Liver (tissue), 3 donors: ENCODE measurements around the gene ACIN1.

ENCODE experiments used
- FOXA1 ChIP-seq: IDR thresholded peaks from 2 replicates; pipeline ENCODE4 v1.6.1; 2016; ENCODE audit warnings: antibody characterized with exemption
- GABPA ChIP-seq, 2 donors: IDR thresholded peaks in 1 of 2; conservative IDR thresholded peaks in 1 of 2; 2 replicates each; pipeline ENCODE4 v1.6.1; 2016; ENCODE audit warnings: antibody characterized with exemption in 2 of 2, mild to moderate bottlenecking in 1 of 2, moderate library complexity in 1 of 2
- JUND ChIP-seq, 2 donors: IDR thresholded peaks; 2 replicates each; pipeline ENCODE4 v1.6.1; 2016; ENCODE audit warnings: antibody characterized with exemption in 2 of 2
- RAD21 ChIP-seq, 2 donors: IDR thresholded peaks; 2 replicates each; pipeline ENCODE4 v1.6.1; 2016; ENCODE audit warnings: antibody characterized with exemption in 2 of 2, mild to moderate bottlenecking in 2 of 2
- TAF1 ChIP-seq: conservative IDR thresholded peaks from 2 replicates; pipeline ENCODE4 v1.6.1; 2016; ENCODE audit warnings: antibody characterized with exemption, mild to moderate bottlenecking
- TF ChIP-seq, protein P1 (sequence below): fragments of 150-350 bp; IDR thresholded peaks from 2 replicates; pipeline ENCODE4 v1.5.1; 2017; ENCODE audit warnings: improper control_type of control experiment, low read depth, low read length; ENCODE audit not compliant: missing input control
- TF ChIP-seq, protein P2 (sequence below): IDR thresholded peaks from 2 replicates; pipeline ENCODE4 v1.6.1; 2016; ENCODE audit warnings: antibody characterized with exemption
- donor health status: healthy.
- donor health status: healthy.

DNA sequence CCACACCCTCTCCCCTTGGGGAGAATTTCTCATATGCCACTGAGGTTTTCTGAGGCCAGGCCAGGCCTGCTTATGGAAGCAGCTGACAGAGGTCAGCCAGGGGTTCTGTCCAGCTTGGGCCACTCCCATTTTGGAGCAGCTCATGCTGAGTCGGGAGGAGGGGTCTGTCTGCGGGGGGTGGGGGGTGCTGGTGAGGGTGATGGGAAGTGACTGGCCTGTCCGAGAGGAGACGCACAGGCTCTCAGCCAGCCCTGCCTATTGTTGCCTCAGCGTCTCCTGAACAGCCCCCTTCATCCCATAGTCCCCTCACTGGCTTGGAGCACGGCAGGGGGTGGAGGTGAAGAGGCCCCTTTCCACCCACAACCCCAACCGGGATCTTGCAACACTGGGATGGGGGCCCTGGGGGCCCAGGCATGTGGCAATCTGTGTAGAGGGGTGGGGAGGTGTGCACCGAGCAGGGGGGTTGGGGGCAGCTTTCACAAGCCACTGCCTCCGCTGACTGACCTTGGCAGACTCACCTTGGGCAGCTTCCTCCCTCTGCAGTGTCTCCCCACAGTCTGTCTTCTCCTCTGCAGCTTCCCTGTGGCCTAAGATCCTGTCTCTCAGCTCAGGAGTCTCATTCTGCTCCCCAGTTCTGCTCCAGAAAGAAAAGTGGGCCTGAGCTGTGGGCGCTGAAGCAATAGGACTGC is 18.6 kb upstream of the ACIN1 start:
- TF ChIP-seq, protein P1, sequence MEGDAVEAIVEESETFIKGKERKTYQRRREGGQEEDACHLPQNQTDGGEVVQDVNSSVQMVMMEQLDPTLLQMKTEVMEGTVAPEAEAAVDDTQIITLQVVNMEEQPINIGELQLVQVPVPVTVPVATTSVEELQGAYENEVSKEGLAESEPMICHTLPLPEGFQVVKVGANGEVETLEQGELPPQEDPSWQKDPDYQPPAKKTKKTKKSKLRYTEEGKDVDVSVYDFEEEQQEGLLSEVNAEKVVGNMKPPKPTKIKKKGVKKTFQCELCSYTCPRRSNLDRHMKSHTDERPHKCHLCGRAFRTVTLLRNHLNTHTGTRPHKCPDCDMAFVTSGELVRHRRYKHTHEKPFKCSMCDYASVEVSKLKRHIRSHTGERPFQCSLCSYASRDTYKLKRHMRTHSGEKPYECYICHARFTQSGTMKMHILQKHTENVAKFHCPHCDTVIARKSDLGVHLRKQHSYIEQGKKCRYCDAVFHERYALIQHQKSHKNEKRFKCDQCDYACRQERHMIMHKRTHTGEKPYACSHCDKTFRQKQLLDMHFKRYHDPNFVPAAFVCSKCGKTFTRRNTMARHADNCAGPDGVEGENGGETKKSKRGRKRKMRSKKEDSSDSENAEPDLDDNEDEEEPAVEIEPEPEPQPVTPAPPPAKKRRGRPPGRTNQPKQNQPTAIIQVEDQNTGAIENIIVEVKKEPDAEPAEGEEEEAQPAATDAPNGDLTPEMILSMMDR, result no peak
- TF ChIP-seq GABPA (IDR thresholded peaks at IDR 0.05 in 1 of 2, conservative IDR thresholded peaks at IDR 0.05 in 1 of 2), result no peak
- no peak for TF ChIP-seq TAF1
- no peak for TF ChIP-seq JUND (IDR thresholded peaks at IDR 0.05)
- no peak for TF ChIP-seq RAD21 (IDR thresholded peaks at IDR 0.05)
- TF ChIP-seq, protein P2, sequence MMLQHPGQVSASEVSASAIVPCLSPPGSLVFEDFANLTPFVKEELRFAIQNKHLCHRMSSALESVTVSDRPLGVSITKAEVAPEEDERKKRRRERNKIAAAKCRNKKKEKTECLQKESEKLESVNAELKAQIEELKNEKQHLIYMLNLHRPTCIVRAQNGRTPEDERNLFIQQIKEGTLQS, result no peak
- no peak for TF ChIP-seq FOXA1
